ENCODE measurements around the gene CMTM1. TPM values are rescaled to one million over a fixed set of nuclear protein-coding genes. Genes with fewer than 3 reads are reported as not detected.
"Not testable (repeated sequence)": the region's sequence is repeated elsewhere in the genome, so short reads cannot be mapped to it uniquely, and the experiment has no call there.

Gene CMTM1
- total RNA-seq, 2 donors from 2014 or later, result not detected

DNA sequence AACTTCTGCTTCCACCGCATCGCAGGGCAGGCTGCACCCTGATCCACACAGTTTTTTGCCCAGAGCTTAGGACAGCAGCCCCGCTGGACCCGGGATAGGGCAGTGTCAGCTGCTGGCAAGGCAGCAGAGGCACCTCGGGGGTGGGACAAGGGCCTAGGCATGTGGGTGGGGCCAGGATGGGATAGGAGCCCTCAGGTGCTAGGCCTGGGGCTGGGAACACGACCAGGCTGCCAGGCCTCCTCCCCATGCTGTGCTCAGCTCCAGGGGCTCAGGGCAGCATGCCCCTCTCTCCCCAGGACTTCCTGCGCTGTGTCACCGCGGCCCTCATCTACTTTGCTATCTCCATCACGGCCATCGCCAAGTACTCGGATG lies 42.9 kb downstream of the CMTM1 start:
- peaks cover 0 to 2% of the 10 kb centered on the region in 2 donors for H3K36me3 ChIP-seq (replicated peaks in 1 of 2; ENCODE audit: insufficient read depth in 1 of 2, low read depth in 2 of 2)
- DNase-seq (no peak), ATAC-seq (no peak)
- H3K4me1 ChIP-seq, result peaks cover 31% of the 10 kb centered on the region
- TF ChIP-seq, protein P1, sequence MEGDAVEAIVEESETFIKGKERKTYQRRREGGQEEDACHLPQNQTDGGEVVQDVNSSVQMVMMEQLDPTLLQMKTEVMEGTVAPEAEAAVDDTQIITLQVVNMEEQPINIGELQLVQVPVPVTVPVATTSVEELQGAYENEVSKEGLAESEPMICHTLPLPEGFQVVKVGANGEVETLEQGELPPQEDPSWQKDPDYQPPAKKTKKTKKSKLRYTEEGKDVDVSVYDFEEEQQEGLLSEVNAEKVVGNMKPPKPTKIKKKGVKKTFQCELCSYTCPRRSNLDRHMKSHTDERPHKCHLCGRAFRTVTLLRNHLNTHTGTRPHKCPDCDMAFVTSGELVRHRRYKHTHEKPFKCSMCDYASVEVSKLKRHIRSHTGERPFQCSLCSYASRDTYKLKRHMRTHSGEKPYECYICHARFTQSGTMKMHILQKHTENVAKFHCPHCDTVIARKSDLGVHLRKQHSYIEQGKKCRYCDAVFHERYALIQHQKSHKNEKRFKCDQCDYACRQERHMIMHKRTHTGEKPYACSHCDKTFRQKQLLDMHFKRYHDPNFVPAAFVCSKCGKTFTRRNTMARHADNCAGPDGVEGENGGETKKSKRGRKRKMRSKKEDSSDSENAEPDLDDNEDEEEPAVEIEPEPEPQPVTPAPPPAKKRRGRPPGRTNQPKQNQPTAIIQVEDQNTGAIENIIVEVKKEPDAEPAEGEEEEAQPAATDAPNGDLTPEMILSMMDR (IDR thresholded peaks at IDR 0.05), result no peak
- no peak for TF ChIP-seq POLR2A (IDR thresholded peaks at IDR 0.05)
- peaks cover 0 to 4% of the 10 kb centered on the region in 2 donors for H3K27me3 ChIP-seq
- 67 to 70% methylated on average over 3 to 11 of the region's 12 CpGs for WGBS, 2 donors
- peak overlapping the region in 2 of 4 donors; percentile 9 to 15 for H3K27ac ChIP-seq
- no peaks in the 10 kb centered on the region for H3K9me3 ChIP-seq
- intact Hi-C loops (cut with DNase I), result loop anchor here (10.0 kb wide), 2 partner anchors 204 to 256 kb away; no protein-coding TSS in a partner anchor
- H3K4me3 ChIP-seq, result no peak overlapping the region

DNA sequence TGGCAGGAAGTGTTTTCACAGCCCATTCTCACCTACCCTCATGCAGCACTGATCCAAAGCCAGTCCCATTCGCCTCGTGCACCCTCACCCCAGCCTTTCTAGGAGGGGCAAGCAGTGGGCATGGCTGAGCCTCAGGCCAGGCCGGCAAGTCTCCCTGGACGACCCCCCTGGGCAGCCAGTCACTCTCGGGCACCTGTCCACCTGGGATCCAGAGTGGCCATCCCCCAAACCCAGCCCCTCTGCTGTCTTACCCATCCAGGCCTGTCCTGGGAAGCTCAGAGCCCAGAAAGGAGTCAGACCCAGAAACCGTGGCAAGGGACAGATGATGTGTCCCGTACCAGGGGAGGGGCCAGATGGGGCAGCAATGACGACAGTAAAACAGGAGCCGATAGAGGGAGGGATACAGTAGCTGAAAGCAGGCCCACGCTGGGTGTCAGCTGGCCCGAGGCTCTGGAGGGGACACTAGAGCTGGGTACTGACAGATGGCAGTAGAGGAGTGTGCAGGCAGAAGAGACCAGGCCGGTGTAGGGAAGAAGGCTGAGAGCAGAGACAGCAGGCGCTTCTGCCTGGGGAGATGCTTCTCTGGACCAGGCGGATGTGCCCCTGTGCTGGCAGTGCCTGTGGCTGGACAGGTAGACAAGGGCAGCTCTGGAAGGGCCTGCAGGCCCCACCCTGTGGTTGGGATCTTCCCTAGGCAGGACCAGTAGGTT lies 44.0 kb downstream of the CMTM1 start:
- intact Hi-C loops (cut with DNase I), result no loop called here
- Histone ChIP-seq H3K4me3 (no peak overlapping the region), H3K4me1 (peaks cover 22% of the 10 kb centered on the region), H3K36me3 (replicated peaks in 1 of 2; ENCODE audit: insufficient read depth in 1 of 2, low read depth in 2 of 2) (peaks cover 0 to 2% of the 10 kb centered on the region in 2 donors), H3K9me3 (no peaks in the 10 kb centered on the region), H3K27ac (no peak overlapping the region), H3K27me3 (peaks cover 0 to 1% of the 10 kb centered on the region in 2 donors)
- WGBS, 2 donors, result 86 to 90% methylated on average over 9 to 14 of the region's 14 CpGs
- no peak for TF ChIP-seq POLR2A (IDR thresholded peaks at IDR 0.05)
- TF ChIP-seq, protein P1 (IDR thresholded peaks at IDR 0.05), result no peak
- DNase-seq (no peak), ATAC-seq (no peak)

DNA sequence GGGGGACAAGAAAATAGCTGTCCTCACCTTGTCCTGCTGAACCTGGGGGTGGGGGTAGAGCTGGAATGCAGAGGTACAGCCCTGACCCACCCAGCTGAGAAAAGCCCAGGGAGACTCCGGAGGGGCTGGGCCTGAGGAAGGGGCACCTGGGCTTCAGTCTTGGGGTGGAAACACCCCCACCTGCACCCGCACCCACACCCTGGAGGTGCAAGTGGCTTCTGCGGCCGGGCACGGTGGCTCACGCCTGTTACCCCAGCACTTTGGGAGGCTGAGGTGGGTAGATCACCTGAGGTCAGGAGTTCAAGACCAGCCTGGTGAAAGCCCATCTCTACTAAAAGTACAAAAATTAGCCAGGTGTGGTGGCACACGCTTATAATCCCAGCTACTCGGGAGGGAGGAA lies 45.7 kb downstream of the CMTM1 start:
- intact Hi-C loops (cut with DNase I); H3K9me3 ChIP-seq; H3K36me3 ChIP-seq (replicated peaks in 1 of 2; ENCODE audit: insufficient read depth in 1 of 2, low read depth in 2 of 2); H3K4me3 ChIP-seq; H3K27me3 ChIP-seq; DNase-seq; ATAC-seq: not testable (repeated sequence)
- Histone ChIP-seq H3K4me1 (peaks cover 19% of the 10 kb centered on the region), H3K27ac (peak overlapping the region; percentile 50 to 53 (median 52))
- 71 to 92% methylated on average over 3 to 8 of the region's 8 CpGs for WGBS, 2 donors

DNA sequence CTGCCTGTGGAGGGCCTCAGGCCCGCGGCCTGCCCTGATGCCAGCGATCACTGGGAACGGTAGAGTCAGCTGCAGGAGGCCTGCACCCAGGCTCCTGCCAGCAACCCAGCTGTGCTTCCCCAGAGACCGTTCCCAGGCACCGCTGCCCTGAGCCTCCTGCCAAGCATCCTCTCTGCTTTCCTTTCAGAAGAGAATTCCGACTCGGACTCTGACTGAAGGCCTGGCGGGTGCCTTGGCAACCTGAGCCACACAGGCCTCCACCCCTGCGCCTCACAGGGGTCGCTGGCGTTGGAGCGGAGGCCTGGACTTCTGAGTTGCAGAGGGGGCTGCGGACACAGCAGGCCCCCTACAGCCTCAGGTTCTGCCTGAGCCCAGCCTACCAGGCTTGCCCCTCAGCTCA lies 46.2 kb downstream of the CMTM1 start:
- H3K36me3 ChIP-seq (replicated peaks in 1 of 2; ENCODE audit: insufficient read depth in 1 of 2, low read depth in 2 of 2), result peaks cover 0 to 3% of the 10 kb centered on the region in 2 donors
- DNase-seq, result peak; percentile 88 to 91 (median 89)
- no peaks in the 10 kb centered on the region for H3K27me3 ChIP-seq
- no peak overlapping the region for H3K4me3 ChIP-seq
- H3K27ac ChIP-seq, result peak overlapping the region in 3 of 4 donors; percentile 51 to 53 (median 52)
- peak; percentile 87 for ATAC-seq
- no peaks in the 10 kb centered on the region for H3K9me3 ChIP-seq
- WGBS, 2 donors, result 37 to 62% methylated on average over 9 to 14 of the region's 14 CpGs
- intact Hi-C loops (cut with DNase I), result no loop called here
- TF ChIP-seq, protein P1 (IDR thresholded peaks at IDR 0.05), result peak in 2 of 7 experiments; percentile 3 to 13
- no peak for TF ChIP-seq POLR2A (IDR thresholded peaks at IDR 0.05)
- H3K4me1 ChIP-seq, result peaks cover 19% of the 10 kb centered on the region

DNA sequence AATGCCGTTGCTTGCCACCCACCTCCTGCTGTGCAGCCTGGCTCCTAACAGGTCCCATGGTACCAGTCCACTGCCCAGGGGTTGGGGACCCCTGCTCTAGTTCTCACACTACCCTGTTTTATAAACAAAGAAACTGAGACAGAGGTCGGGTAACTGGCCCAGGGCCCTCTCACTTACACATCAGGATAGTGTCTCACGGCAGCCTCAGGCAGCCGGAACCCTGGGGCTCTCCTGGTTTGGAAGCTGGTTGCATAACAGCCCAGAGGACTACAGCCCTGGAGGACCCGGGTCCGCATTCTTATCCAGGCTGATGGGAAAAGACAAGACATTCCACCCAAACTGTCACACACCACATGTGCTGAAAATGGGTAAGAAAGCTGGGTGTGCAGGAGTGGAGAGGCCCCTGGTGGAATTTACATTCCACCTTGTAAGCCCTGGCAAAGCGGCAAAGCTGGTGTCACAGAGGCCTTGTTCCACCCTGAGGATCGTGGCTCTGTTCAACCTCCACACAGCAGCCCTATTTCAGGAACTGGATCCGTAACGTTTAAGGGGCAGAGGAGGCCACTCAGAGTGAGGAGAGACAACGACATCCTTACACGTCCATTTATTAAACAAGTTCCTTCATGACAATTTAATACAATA lies 48.0 kb downstream of the CMTM1 start:
- no peak for DNase-seq
- TF ChIP-seq, protein P1 (IDR thresholded peaks at IDR 0.05), result no peak
- TF ChIP-seq POLR2A (IDR thresholded peaks at IDR 0.05), result no peak
- Histone ChIP-seq H3K4me1 (peaks cover 19% of the 10 kb centered on the region), H3K9me3 (no peaks in the 10 kb centered on the region), H3K27ac (no peak overlapping the region), H3K27me3 (no peaks in the 10 kb centered on the region), H3K4me3 (no peak overlapping the region), H3K36me3 (replicated peaks in 1 of 2; ENCODE audit: insufficient read depth in 1 of 2, low read depth in 2 of 2) (peaks cover 0 to 3% of the 10 kb centered on the region in 2 donors)
- WGBS, 2 donors, result 89 to 92% methylated on average over 11 to 12 of the region's 12 CpGs
- intact Hi-C loops (cut with DNase I), result no loop called here
- no peak for ATAC-seq
